ENCODE measurements around the gene ZSCAN12. TPM values are rescaled to one million over a fixed set of nuclear protein-coding genes. Genes with fewer than 3 reads are reported as not detected.

ZSCAN12 gene
- total RNA-seq, 1 experiment from 2014 or later = 12.6 TPM

DNA sequence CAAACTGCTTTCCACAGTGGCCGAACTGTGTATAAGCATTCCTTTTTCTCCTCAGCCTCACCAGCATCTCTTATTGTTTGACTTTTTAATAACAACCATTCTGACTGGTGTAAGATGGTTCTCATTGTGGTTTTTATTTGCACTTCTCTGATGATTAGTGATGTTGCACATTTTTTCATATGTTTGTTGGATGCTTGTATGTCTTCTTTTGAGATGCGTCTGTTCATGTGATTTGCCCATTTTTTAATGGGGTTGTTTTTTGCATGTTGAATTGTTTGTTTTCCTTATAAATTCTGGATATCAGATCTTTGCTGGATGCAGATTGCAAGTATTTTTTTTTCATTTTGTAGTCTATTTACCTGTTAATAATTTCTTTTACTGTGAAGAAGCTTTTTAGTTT lies 11.2 kb upstream of the ZSCAN12 start:
- Mint-ChIP-seq H3K9me3 (no peaks in the 10 kb centered on the region; a peak in 2 of 5 replicates), H3K27me3 (ENCODE audit: low read depth) (peaks cover 6% of the 10 kb centered on the region), H3K36me3 (ENCODE audit: insufficient read depth in 1 of 3, low read depth in 3 of 3) (no peaks in the 10 kb centered on the region), H3K4me3 (no peak overlapping the region), H3K4me1 (no peaks in the 10 kb centered on the region), H3K27ac (no peak overlapping the region)
- no peak overlapping the region for H2BK12ac ChIP-seq (ENCODE audit: insufficient read length, low read depth, low read length)
- no peaks in the 10 kb centered on the region for H3K4me1 ChIP-seq (ENCODE audit: insufficient read depth, low read length)
- H3K18ac ChIP-seq (ENCODE audit: insufficient read length, low read depth, low read length) = no peak overlapping the region
- no CpG with 5 or more reads among the region's 2 CpGs for WGBS (ENCODE audit: extremely low coverage, insufficient read length, low lambda C conversion rate)
- TF ChIP-seq, protein P1, sequence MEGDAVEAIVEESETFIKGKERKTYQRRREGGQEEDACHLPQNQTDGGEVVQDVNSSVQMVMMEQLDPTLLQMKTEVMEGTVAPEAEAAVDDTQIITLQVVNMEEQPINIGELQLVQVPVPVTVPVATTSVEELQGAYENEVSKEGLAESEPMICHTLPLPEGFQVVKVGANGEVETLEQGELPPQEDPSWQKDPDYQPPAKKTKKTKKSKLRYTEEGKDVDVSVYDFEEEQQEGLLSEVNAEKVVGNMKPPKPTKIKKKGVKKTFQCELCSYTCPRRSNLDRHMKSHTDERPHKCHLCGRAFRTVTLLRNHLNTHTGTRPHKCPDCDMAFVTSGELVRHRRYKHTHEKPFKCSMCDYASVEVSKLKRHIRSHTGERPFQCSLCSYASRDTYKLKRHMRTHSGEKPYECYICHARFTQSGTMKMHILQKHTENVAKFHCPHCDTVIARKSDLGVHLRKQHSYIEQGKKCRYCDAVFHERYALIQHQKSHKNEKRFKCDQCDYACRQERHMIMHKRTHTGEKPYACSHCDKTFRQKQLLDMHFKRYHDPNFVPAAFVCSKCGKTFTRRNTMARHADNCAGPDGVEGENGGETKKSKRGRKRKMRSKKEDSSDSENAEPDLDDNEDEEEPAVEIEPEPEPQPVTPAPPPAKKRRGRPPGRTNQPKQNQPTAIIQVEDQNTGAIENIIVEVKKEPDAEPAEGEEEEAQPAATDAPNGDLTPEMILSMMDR (conservative IDR thresholded peaks at IDR 0.05) = no peak
- H3K4me2 ChIP-seq (ENCODE audit: insufficient read depth, insufficient read length, low read length) = no peak overlapping the region
- H2BK120ac ChIP-seq (ENCODE audit: low read depth, low read length, poor library complexity, severe bottlenecking) = no peak overlapping the region
- H3K9ac ChIP-seq (ENCODE audit: extremely low read depth, insufficient read length, low read length) = no peak overlapping the region
- H3K23ac ChIP-seq (ENCODE audit: insufficient read length, low read depth, low read length) = no peak overlapping the region
- no peak overlapping the region for H2AK5ac ChIP-seq (ENCODE audit: insufficient read length, low read length)
- no peaks in the 10 kb centered on the region for H3K79me2 ChIP-seq (ENCODE audit: insufficient read depth, low read length)
- H3K9me3 ChIP-seq (ENCODE audit: control insufficient read depth, low read depth, low read length) = no peaks in the 10 kb centered on the region
- no peak overlapping the region for H3K14ac ChIP-seq (ENCODE audit: insufficient read depth, low read length)
- H4K8ac ChIP-seq (replicated peaks; ENCODE audit: insufficient read length, low read depth, low read length) = no peak overlapping the region
- no peak overlapping the region for H3T11ph ChIP-seq (ENCODE audit: low read length)
- H2BK20ac ChIP-seq (ENCODE audit: low read depth, low read length, poor library complexity, severe bottlenecking) = no peak overlapping the region
- no peaks in the 10 kb centered on the region for H3K23me2 ChIP-seq (ENCODE audit: insufficient read length, low read depth, low read length, poor library complexity, severe bottlenecking)
- H3K27me3 ChIP-seq (ENCODE audit: insufficient read depth, low read length) = no peaks in the 10 kb centered on the region
- no peaks in the 10 kb centered on the region for H3K79me1 ChIP-seq (ENCODE audit: insufficient read depth, low read depth, low read length, poor library complexity, severe bottlenecking)
- no peak overlapping the region for H3K56ac ChIP-seq (ENCODE audit: insufficient read length, low read depth, low read length)
- DNase-seq = no peak
- H2BK5ac ChIP-seq (ENCODE audit: insufficient read length, low read length) = no peak overlapping the region
- no peak overlapping the region for H3K4ac ChIP-seq (ENCODE audit: low read depth, low read length)
- H4K5ac ChIP-seq (ENCODE audit: insufficient read length, low read depth, low read length) = no peak overlapping the region
- H3K27ac ChIP-seq (ENCODE audit: insufficient read length, low read depth, low read length) = no peak overlapping the region
- no peak overlapping the region for H2BK15ac ChIP-seq (ENCODE audit: low read depth, low read length)
- H4K91ac ChIP-seq (ENCODE audit: insufficient read length, low read depth, low read length) = no peak overlapping the region
- no peak overlapping the region for H2AFZ ChIP-seq (ENCODE audit: low read length)
- H4K20me1 ChIP-seq (ENCODE audit: control insufficient read depth, insufficient read depth, insufficient read length) = no peaks in the 10 kb centered on the region

Measured in H9 (cell line).